Measurements from ENCODE around the gene STAT6.

The STAT6 gene

GRCh38 chr12:57090490-57090889 is 20.7 kb downstream of the STAT6 start:
- TF ChIP-seq, protein P1, sequence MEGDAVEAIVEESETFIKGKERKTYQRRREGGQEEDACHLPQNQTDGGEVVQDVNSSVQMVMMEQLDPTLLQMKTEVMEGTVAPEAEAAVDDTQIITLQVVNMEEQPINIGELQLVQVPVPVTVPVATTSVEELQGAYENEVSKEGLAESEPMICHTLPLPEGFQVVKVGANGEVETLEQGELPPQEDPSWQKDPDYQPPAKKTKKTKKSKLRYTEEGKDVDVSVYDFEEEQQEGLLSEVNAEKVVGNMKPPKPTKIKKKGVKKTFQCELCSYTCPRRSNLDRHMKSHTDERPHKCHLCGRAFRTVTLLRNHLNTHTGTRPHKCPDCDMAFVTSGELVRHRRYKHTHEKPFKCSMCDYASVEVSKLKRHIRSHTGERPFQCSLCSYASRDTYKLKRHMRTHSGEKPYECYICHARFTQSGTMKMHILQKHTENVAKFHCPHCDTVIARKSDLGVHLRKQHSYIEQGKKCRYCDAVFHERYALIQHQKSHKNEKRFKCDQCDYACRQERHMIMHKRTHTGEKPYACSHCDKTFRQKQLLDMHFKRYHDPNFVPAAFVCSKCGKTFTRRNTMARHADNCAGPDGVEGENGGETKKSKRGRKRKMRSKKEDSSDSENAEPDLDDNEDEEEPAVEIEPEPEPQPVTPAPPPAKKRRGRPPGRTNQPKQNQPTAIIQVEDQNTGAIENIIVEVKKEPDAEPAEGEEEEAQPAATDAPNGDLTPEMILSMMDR (IDR thresholded peaks at IDR 0.05; ENCODE audit: low read depth, low read length): no peak
- peak overlapping the region; percentile 98 for H3K4me3 ChIP-seq (ENCODE audit: low read depth, low read length)

DNA sequence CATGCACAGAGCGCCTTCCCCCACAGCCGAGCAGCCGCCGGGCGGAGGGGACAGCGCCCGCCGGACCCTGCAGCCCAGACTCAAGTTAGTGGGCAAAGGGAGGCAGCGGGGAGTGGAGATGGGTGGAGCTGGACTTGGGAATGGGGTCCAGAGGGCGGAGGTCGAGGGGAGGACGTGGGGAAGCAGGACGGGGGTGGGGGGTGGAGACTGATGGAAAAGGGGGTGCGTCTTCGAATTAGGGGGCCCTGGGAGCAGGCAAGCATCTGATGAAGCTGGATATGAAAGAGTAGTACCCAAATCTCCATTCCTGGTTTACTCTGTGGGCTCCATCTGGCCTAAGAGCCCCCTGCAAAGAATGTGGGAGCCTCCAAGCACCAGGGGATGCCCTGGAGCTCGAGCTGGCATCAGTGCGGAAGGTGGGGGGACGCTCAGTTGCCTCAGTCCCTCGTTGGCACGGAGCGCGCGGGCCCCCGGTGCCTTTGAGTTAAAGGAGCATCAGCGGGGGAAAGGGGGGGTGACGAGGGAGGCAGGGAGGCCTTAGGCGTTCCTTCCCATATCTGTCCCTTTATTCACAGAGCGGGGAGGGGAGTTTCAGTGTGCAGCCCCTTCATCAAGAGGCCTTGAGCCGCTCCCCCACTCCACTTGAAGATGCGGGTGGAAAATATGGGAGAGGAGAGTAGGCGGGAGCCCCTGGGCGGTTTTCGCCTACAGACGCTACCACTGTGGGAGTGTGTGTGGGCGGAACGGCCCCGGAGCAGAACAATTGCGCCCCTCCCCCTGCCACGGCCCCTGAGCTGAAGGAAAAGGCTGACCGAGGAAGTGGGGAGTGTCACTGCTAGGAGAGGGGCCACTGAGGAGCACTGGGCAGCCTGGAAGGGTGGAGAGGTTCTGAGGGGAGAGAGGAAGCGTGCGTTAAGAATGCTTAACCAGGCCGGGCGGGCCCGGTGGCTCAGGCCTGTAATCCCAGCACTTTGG is 21.6 kb downstream of the STAT6 start:
- H3K4me3 ChIP-seq (ENCODE audit: low read depth, low read length): peak overlapping the region; percentile 98
- TF ChIP-seq, protein P1 (IDR thresholded peaks at IDR 0.05; ENCODE audit: low read depth, low read length): no peak

DNA sequence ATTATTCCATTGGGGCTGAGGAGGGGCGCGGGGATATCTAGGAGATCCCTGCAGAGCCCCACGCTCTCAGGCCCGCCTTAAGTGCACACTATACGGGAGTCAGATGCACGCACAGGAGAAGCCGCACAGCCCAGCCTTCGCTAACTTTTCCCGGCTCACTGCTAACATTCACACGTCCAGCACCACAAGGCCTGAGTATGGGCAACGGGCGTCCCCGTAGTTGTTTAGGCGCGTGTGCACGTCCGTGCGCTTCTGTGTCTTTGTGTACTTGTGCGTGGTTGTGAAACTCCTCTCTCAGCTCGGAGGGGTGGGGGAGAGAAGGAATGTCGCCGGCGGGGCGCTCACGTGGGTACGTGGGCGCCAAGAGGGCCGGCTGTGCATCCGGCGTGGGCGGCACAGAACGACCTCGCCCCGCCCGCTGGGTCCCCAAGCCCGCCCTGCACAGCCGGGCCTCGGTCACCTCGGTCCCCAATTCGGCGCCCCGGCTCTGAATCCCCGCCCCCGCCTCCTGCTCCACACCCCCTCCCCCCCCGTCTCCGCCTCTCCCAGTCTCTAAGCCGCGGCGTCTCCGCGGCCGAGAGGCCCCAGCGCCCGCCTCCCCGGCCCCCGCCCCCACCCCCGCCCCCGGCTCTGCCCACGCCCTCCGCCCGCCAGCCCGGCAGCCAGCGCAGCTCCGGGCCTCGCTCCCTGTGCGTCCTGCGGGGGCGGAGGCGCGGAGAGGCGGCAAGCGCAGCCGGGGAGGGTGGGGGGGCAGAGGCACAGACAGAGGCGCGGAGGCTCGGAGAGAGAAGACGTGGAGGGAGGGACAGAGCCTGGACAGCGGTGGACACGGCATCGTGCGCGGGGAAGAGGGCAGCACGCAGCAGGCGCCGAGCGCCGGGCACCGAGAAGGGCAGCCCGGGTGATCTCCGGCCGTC is 22.6 kb downstream of the STAT6 start, which contains the start of gene NAB2:
TSS of gene NAB2 (plus strand) at position 761 of the 917 bp plus-strand sequence. CDS start 158 bp downstream, outside the sequence.
- H3K4me3 ChIP-seq (ENCODE audit: low read depth, low read length): peak within 1 kb of the TSS; percentile 98
- TF ChIP-seq, protein P1 (IDR thresholded peaks at IDR 0.05; ENCODE audit: low read depth, low read length): no peak

- peak overlapping the region; percentile 81 for H3K4me3 ChIP-seq (ENCODE audit: low read depth, low read length)
- TF ChIP-seq, protein P1 (IDR thresholded peaks at IDR 0.05; ENCODE audit: low read depth, low read length): no peak
These were observed 23.3 kb downstream of the STAT6 start for GRCh38 chr12:57087691-57088353.

- TF ChIP-seq, protein P1 (IDR thresholded peaks at IDR 0.05; ENCODE audit: low read depth, low read length): no peak
- peak overlapping the region; percentile 81 for H3K4me3 ChIP-seq (ENCODE audit: low read depth, low read length)
These were observed 24.0 kb downstream of the STAT6 start for GRCh38 chr12:57087010-57087690.

DNA sequence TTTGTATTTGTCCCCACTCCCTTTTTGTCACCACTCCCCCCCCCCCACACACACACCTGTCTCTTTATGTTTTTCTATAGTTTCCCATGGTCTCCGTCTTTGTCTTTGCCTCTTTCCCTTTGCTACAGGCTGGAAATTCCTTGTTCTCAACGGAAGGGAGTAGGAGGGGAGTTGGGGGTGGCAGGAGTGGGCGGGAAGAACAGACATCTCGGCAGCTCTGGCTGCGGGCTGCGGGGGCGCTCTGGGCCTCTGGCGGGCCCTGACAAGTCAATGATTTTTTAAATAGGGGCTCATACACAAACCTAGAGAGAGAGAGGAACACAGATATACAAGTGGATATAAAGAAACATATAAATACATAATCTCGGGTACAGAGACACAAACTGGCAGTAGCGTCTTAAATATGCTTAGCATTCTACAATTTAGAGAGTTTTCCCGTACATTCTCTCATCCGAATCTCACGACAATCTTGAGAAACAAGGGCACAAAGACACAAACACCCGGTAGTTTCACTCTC is 24.6 kb downstream of the STAT6 start:
- TF ChIP-seq, protein P1 (IDR thresholded peaks at IDR 0.05; ENCODE audit: low read depth, low read length): 0 out of 2 replicates have a peak, but pooled peaks have one; percentile 13
- peak overlapping the region; percentile 81 for H3K4me3 ChIP-seq (ENCODE audit: low read depth, low read length)
